RWPE2 (cell line): ENCODE measurements around the gene C2.
A peak's percentile ranks its signal among the peaks of the same experiment; 100 is the strongest.

ENCODE experiments used
- ATAC-seq: fragments of 200-7000 bp; cut with Tn5 transposase; 3 replicates; pipeline ENCODE4 v1.9.1; 2021; ENCODE audit warnings: low read depth
- DNase-seq: peaks from one replicate; pipeline ENCODE4 v3.0.0-alpha.2; 2020; ENCODE audit warnings: low spot score
- H3K27ac ChIP-seq: fragments of 450-650 bp; 2 replicates; pipeline ENCODE4 v1.5.1; 2017; ENCODE audit warnings: mild to moderate bottlenecking; ENCODE audit not compliant: poor library complexity, severe bottlenecking
- H3K27me3 ChIP-seq: fragments of 250-450 bp; sonication (Bioruptor Pico); 2 replicates; pipeline ENCODE4 v1.5.1; 2021; ENCODE audit warnings: mild to moderate bottlenecking, moderate library complexity; ENCODE audit not compliant: insufficient read depth, poor library complexity, severe bottlenecking
- H3K36me3 ChIP-seq: fragments of 250-450 bp; sonication (Bioruptor Pico); 2 replicates; pipeline ENCODE4 v1.5.1; 2020; ENCODE audit warnings: low read depth, mild to moderate bottlenecking, moderate library complexity
- H3K4me1 ChIP-seq: fragments of 250-450 bp; sonication (Bioruptor Pico); 2 replicates; pipeline ENCODE4 v1.5.1; 2021; ENCODE audit warnings: mild to moderate bottlenecking, moderate library complexity; ENCODE audit not compliant: insufficient read depth, poor library complexity, severe bottlenecking
- H3K4me3 ChIP-seq: fragments of 250-450 bp; sonication (Bioruptor Pico); 2 replicates; pipeline ENCODE4 v1.5.1; 2021; ENCODE audit warnings: mild to moderate bottlenecking, moderate library complexity; ENCODE audit not compliant: severe bottlenecking
- H3K9me3 ChIP-seq: fragments of 250-450 bp; sonication (Bioruptor Pico); 2 replicates; pipeline ENCODE4 v1.5.1; 2021; ENCODE audit warnings: mild to moderate bottlenecking, moderate library complexity; ENCODE audit not compliant: severe bottlenecking
- CTCF ChIP-seq: fragments of 450-650 bp; IDR thresholded peaks from one replicate; pipeline ENCODE4 v1.5.1; 2017; ENCODE audit warnings: mild to moderate bottlenecking, moderate library complexity; ENCODE audit not compliant: poor library complexity, severe bottlenecking

C2 gene

GRCh38 chr6:31945154-31945506 is 17.6 kb downstream of the C2 start:
- DNase-seq (no peak), ATAC-seq (no peak)
- Histone ChIP-seq H3K36me3 (no peaks in the 10 kb centered on the region), H3K4me1 (peaks cover 10% of the 10 kb centered on the region), H3K27me3 (no peaks in the 10 kb centered on the region), H3K9me3 (no peaks in the 10 kb centered on the region), H3K4me3 (no peak overlapping the region), H3K27ac (peak overlapping the region; percentile 32)
- TF ChIP-seq CTCF: no peak

GRCh38 chr6:31945507-31946369 is 18.2 kb downstream of the C2 start, which contains the start of gene CFB:
CFB (plus strand) TSS chr6:31946095; CDS start chr6:31946222, 127 bp downstream.
- no peak for TF ChIP-seq CTCF
- H3K27me3 ChIP-seq: no peaks in the 10 kb centered on the region
- DNase-seq: no peak
- H3K36me3 ChIP-seq: no peaks in the 10 kb centered on the region
- peak; percentile 74 for ATAC-seq
- H3K9me3 ChIP-seq: no peaks in the 10 kb centered on the region
- peak within 1 kb of the TSS; percentile 32 for H3K27ac ChIP-seq
- no peak within 1 kb of the TSS for H3K4me3 ChIP-seq
- H3K4me1 ChIP-seq: peaks cover 10% of the 10 kb centered on the region

- no peak for ATAC-seq
- no peak for TF ChIP-seq CTCF
- H3K36me3 ChIP-seq: peaks cover under 1% of the 10 kb centered on the region
- no peaks in the 10 kb centered on the region for H3K27me3 ChIP-seq
- peaks cover 10% of the 10 kb centered on the region for H3K4me1 ChIP-seq
- no peaks in the 10 kb centered on the region for H3K9me3 ChIP-seq
- H3K4me3 ChIP-seq: no peak overlapping the region
- H3K27ac ChIP-seq: peak overlapping the region; percentile 32
- no peak for DNase-seq
These were observed 18.9 kb downstream of the C2 start for GRCh38 chr6:31946370-31946885.

GRCh38 chr6:31947070-31947675 is 19.7 kb downstream of the C2 start:
- Histone ChIP-seq H3K4me3 (no peak overlapping the region), H3K27ac (no peak overlapping the region)

More at GRCh38 chr6:31947070-31947675, 19.7 kb downstream of the C2 start:
- H3K27me3 ChIP-seq: no peaks in the 10 kb centered on the region
- peaks cover 10% of the 10 kb centered on the region for H3K4me1 ChIP-seq
- DNase-seq (no peak), ATAC-seq (no peak)
- H3K36me3 ChIP-seq: peaks cover 8% of the 10 kb centered on the region
- no peak for TF ChIP-seq CTCF
- no peaks in the 10 kb centered on the region for H3K9me3 ChIP-seq
